HG03575 (cell line): Measurements from ENCODE around the gene HIGD2A.

ENCODE experiments used
- ATAC-seq: cut with Tn5 transposase; IDR thresholded peaks from one replicate; pipeline ENCODE4 v1.9.1; 2021; ENCODE audit not compliant: unreplicated experiment, insufficient number of reproducible peaks, low FRiP score; ENCODE audit errors: extremely low read depth

Gene HIGD2A

GRCh38 chr5:176438959-176439757, 50.6 kb downstream of the HIGD2A start:
- no peak for ATAC-seq
